Caco-2 (cell line): ENCODE results near the gene FDXACB1. TPM values are rescaled to one million over a fixed set of nuclear protein-coding genes. Genes with fewer than 3 reads are reported as not detected.
A peak's percentile ranks its signal among the peaks of the same experiment; 100 is the strongest.

Experiments
- BruUV-seq: library from RNA; stranded (reverse); fragments of 400-500 nt; replicated peaks from 2 replicates; lab custom pipeline; 2021; lab: Mats Ljungman, UMichigan
- CTCF ChIA-PET: fragments of 300-600 bp; sonication (Branson Sonifier 250); formaldehyde crosslinking; loops from one replicate; lab custom pipeline; 2022; ENCODE audit warnings: antibody characterized with exemption; lab: Charles Lee
- POLR2A ChIA-PET: fragments of 300-600 bp; sonication (Branson Sonifier 250); formaldehyde crosslinking; loops from one replicate; lab custom pipeline; 2022; ENCODE audit warnings: antibody characterized with exemption; lab: Charles Lee
- DNase-seq, 2 experiments: peaks; one replicate each; pipeline versions ENCODE4 v3.0.0 to v3.0.0-alpha.2; 2020 to 2022
- H3K27me3 ChIP-seq: replicated peaks from 2 replicates; pipeline ENCODE4 v1.6.0; 2011; ENCODE audit warnings: low read length; ENCODE audit not compliant: control insufficient read depth, insufficient read depth
- H3K36me3 ChIP-seq: 2 replicates; pipeline ENCODE4 v1.5.1; 2011; ENCODE audit warnings: low read length; ENCODE audit not compliant: control insufficient read depth, insufficient read depth
- H3K4me1 ChIP-seq: fragments of 250-450 bp; sonication (Bioruptor Pico); 2 replicates; pipeline ENCODE4 v1.5.1; 2020; ENCODE audit warnings: mild to moderate bottlenecking
- H3K4me3 ChIP-seq: 2 replicates; pipeline ENCODE4 v1.5.1; 2011; ENCODE audit warnings: low read depth, mild to moderate bottlenecking, control low read depth, low read length
- H3K9me3 ChIP-seq: fragments of 250-450 bp; sonication (Bioruptor Pico); 2 replicates; pipeline ENCODE4 v1.5.1; 2020; ENCODE audit warnings: mild to moderate bottlenecking, moderate library complexity
- H3K27ac Mint-ChIP-seq: one replicate; pipeline ENCODE4 v1.8.0; 2022; ENCODE audit warnings: mixed read lengths; ENCODE audit not compliant: unreplicated experiment
- H3K27me3 Mint-ChIP-seq: one replicate; pipeline ENCODE4 v1.8.0; 2022; ENCODE audit warnings: mixed read lengths; ENCODE audit not compliant: insufficient read depth, unreplicated experiment
- H3K36me3 Mint-ChIP-seq: one replicate; pipeline ENCODE4 v1.8.0; 2022; ENCODE audit warnings: mild to moderate bottlenecking, mixed read lengths; ENCODE audit not compliant: insufficient read depth, unreplicated experiment
- H3K4me1 Mint-ChIP-seq: one replicate; pipeline ENCODE4 v1.8.0; 2022; ENCODE audit warnings: low read depth, mixed read lengths; ENCODE audit not compliant: unreplicated experiment
- H3K4me3 Mint-ChIP-seq: one replicate; pipeline ENCODE4 v1.8.0; 2022; ENCODE audit warnings: mild to moderate bottlenecking, moderate library complexity, mixed read lengths; ENCODE audit not compliant: unreplicated experiment
- H3K9me3 Mint-ChIP-seq: one replicate; pipeline ENCODE4 v1.8.0; 2022; ENCODE audit warnings: mixed read lengths; ENCODE audit not compliant: unreplicated experiment
- CTCF ChIP-seq, 2 experiments: fragments of 200-600 bp in 1 of 2; IDR thresholded peaks; 1 replicate in 1 of 2; 2 replicates in 1 of 2; pipeline versions ENCODE4 v1.5.1 to v1.8.0; 2011 to 2022; ENCODE audit warnings: antibody characterized with exemption in 1 of 2, control low read depth in 1 of 2, inconsistent platforms in 1 of 2, low read depth in 1 of 2, low read length in 1 of 2, mild to moderate bottlenecking in 1 of 2, moderate library complexity in 1 of 2; ENCODE audit not compliant: insufficient read depth in 1 of 2, severe bottlenecking in 1 of 2, unreplicated experiment in 1 of 2
- intact Hi-C: fragments of 100-400 bp; cut with micrococcal nuclease; formaldehyde crosslinking; loops from one replicate; pipeline ENCODE4 v1.10.0; 2022; ENCODE audit not compliant: unreplicated experiment
- total RNA-seq: library from RNA; stranded (reverse); gene quantifications from 2 replicates; pipeline ENCODE4 v1.2.3, GENCODE V29; 2022

Gene FDXACB1
- total RNA-seq, 1 experiment from 2014 or later: 4.7 TPM

DNA sequence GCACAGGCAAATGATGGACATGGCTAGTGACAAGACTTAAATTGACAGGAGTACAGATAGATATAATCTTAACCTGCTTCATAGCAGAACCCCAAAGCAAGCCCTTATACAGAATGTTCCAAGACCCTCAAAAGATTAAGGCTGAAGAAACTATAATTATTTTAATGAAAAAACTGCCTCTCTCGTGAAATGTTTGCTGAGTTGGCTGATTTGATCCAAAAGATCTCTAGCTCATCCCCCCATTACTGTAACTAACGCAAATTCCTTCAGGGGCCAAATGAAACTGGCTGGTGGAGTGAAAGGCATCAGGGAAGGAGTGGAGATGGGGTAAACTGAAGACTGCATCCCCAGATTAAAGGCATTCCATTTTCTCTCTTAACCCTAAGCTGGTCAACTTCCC is 26.9 kb downstream of the FDXACB1 start:
- no peak for TF ChIP-seq CTCF (IDR thresholded peaks at IDR 0.05; ENCODE audit: insufficient read depth in 1 of 2, low read depth in 1 of 2, low read length in 1 of 2, severe bottlenecking in 1 of 2, unreplicated experiment in 1 of 2)
- no TSS peak for BruUV-seq
- H3K4me3 Mint-ChIP-seq: no peak overlapping the region
- Histone ChIP-seq H3K4me1 (no peaks in the 10 kb centered on the region), H3K4me3 (no peak overlapping the region), H3K9me3 (no peaks in the 10 kb centered on the region), H3K27me3 (no peaks in the 10 kb centered on the region), H3K36me3 (peaks cover 2% of the 10 kb centered on the region; the same call in 1 of the 2 replicates)
- ChIA-PET POLR2A (no interaction called here), CTCF (interaction anchor here (0.5 to 1.1 kb wide), 6 partner anchors 18 to 290 kb away, joined by 3 to 6 read pairs (median 4); partner anchors contain the start of gene PPP2R1B)
- H3K27me3 Mint-ChIP-seq: no peaks in the 10 kb centered on the region
- no peak overlapping the region for H3K27ac Mint-ChIP-seq
- no peaks in the 10 kb centered on the region for H3K4me1 Mint-ChIP-seq
- intact Hi-C loops: no loop called here
- H3K36me3 Mint-ChIP-seq: peaks cover 12% of the 10 kb centered on the region
- H3K9me3 Mint-ChIP-seq: no peaks in the 10 kb centered on the region
- no peak for DNase-seq

DNA sequence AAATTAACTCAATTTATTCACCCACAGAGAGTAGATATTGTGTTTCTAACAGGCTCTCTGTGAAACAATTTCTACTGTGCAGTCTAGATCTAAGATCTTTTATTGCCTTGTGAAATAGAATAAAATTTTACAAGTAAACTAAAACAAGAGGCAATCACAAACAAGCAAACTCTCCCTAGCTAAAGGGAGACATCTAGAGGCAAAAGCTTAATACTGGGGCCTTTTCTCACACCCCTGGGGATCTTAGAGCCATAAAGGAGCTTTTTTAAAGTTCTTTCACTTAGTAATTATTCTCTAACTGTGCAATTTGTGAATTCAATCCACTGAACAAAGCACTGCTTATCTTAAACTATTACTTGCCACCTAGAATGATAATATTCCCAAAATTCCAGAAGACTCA is 27.3 kb downstream of the FDXACB1 start:
- no peak overlapping the region for H3K27ac Mint-ChIP-seq
- ChIA-PET CTCF (interaction anchor here (0.5 to 1.1 kb wide), 8 partner anchors 19 to 289 kb away, joined by 3 to 6 read pairs (median 4); partner anchors contain the start of gene PPP2R1B), POLR2A (interaction anchor here (0.6 kb wide), 1 partner anchor 13 kb away, joined by 3 read pairs; no protein-coding TSS in a partner anchor)
- peak in 1 of 2 experiments; percentile 48 for TF ChIP-seq CTCF (IDR thresholded peaks at IDR 0.05; ENCODE audit: insufficient read depth in 1 of 2, low read depth in 1 of 2, low read length in 1 of 2, severe bottlenecking in 1 of 2, unreplicated experiment in 1 of 2)
- intact Hi-C loops: no loop called here
- H3K4me1 Mint-ChIP-seq: no peaks in the 10 kb centered on the region
- H3K9me3 Mint-ChIP-seq: no peaks in the 10 kb centered on the region
- H3K27me3 Mint-ChIP-seq: no peaks in the 10 kb centered on the region
- Histone ChIP-seq H3K4me1 (no peaks in the 10 kb centered on the region), H3K36me3 (peaks cover 2% of the 10 kb centered on the region; the same call in 1 of the 2 replicates), H3K27me3 (no peaks in the 10 kb centered on the region), H3K9me3 (no peaks in the 10 kb centered on the region), H3K4me3 (no peak overlapping the region)
- peaks cover 12% of the 10 kb centered on the region for H3K36me3 Mint-ChIP-seq
- DNase-seq: no peak
- no TSS peak for BruUV-seq
- H3K4me3 Mint-ChIP-seq: no peak overlapping the region

DNA sequence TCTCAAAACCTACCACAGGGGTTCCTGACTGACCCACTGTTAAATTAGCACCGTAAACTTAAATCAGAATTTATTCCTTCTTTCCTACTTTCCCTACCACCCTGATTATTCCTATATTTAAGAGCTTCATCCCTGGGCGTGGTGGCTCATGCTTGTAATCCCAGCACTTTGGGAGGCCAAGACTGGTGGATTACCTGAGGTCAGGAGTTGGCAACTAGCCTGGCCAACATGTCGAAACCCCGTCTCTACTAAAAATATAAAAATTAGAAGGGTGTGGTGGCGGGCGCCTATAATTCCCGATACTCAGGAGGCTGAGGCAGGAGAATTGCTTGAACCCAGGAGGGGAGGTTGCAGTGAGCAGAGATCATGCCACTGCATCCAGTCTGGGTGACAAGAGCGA is 27.9 kb downstream of the FDXACB1 start:
- intact Hi-C loops: no loop called here
- Histone ChIP-seq H3K27me3 (no peaks in the 10 kb centered on the region), H3K4me1 (no peaks in the 10 kb centered on the region), H3K4me3 (no peak overlapping the region), H3K36me3 (peaks cover 2% of the 10 kb centered on the region; the same call in 1 of the 2 replicates), H3K9me3 (no peaks in the 10 kb centered on the region)
- H3K27ac Mint-ChIP-seq: no peak overlapping the region
- ChIA-PET POLR2A (interaction anchor here (0.6 kb wide), 1 partner anchor 14 kb away, joined by 3 read pairs; no protein-coding TSS in a partner anchor), CTCF (interaction anchor here (0.7 to 1.1 kb wide), 7 partner anchors 20 to 289 kb away, joined by 3 to 4 read pairs (median 3); partner anchors contain the start of gene PPP2R1B)
- H3K27me3 Mint-ChIP-seq: no peaks in the 10 kb centered on the region
- no peaks in the 10 kb centered on the region for H3K9me3 Mint-ChIP-seq
- no peak overlapping the region for H3K4me3 Mint-ChIP-seq
- no peaks in the 10 kb centered on the region for H3K4me1 Mint-ChIP-seq
- peaks cover 12% of the 10 kb centered on the region for H3K36me3 Mint-ChIP-seq
- no peak for DNase-seq
- no TSS peak for BruUV-seq
- no peak for TF ChIP-seq CTCF (IDR thresholded peaks at IDR 0.05; ENCODE audit: insufficient read depth in 1 of 2, low read depth in 1 of 2, low read length in 1 of 2, severe bottlenecking in 1 of 2, unreplicated experiment in 1 of 2)
